ENCODE results near the gene RIMKLA. TPM values are rescaled to one million over a fixed set of nuclear protein-coding genes. Genes with fewer than 3 reads are reported as not detected.
A peak's percentile ranks its signal among the peaks of the same experiment; 100 is the strongest.

The RIMKLA gene
- total RNA-seq, 2 experiments from 2014 or later, result 9.8 to 10.3 TPM

- Mint-ChIP-seq H3K9me3 (no peaks in the 10 kb centered on the region), H3K27ac (no peak overlapping the region), H3K4me1 (ENCODE audit: low read depth) (peaks cover 4% of the 10 kb centered on the region), H3K36me3 (ENCODE audit: low read depth) (peaks cover 3% of the 10 kb centered on the region), H3K27me3 (peaks cover 29% of the 10 kb centered on the region), H3K4me3 (no peak overlapping the region)
- ChIA-PET CTCF (interaction anchor here (0.7 kb wide), 1 partner anchor 14 kb away, joined by 3 read pairs; no protein-coding TSS in a partner anchor), POLR2A (interaction anchor here (0.6 kb wide), 1 partner anchor 197 kb away, joined by 3 read pairs; no protein-coding TSS in a partner anchor)
- TF ChIP-seq CTCF (IDR thresholded peaks at IDR 0.05), result no peak
- DNase-seq, result no peak
- no peak for ATAC-seq
- intact Hi-C loops (cut with micrococcal nuclease), result no loop called here
These were observed 4.7 kb downstream of the RIMKLA start for GRCh38 chr1:42385283-42385682.

GRCh38 chr1:42386051-42386450 is 5.5 kb downstream of the RIMKLA start:
- peaks cover 29% of the 10 kb centered on the region for H3K27me3 Mint-ChIP-seq
- no peak for TF ChIP-seq CTCF (IDR thresholded peaks at IDR 0.05)
- H3K27ac Mint-ChIP-seq, result no peak overlapping the region
- no peaks in the 10 kb centered on the region for H3K9me3 Mint-ChIP-seq
- H3K4me1 Mint-ChIP-seq (ENCODE audit: low read depth), result peaks cover 4% of the 10 kb centered on the region
- H3K4me3 Mint-ChIP-seq, result no peak overlapping the region
- DNase-seq (no peak), ATAC-seq (no peak)
- intact Hi-C loops (cut with micrococcal nuclease), result no loop called here
- CTCF ChIA-PET, result interaction anchor here (0.7 kb wide), 1 partner anchor 15 kb away, joined by 3 read pairs; no protein-coding TSS in a partner anchor
- POLR2A ChIA-PET, result no interaction called here
- H3K36me3 Mint-ChIP-seq (ENCODE audit: low read depth), result peaks cover 3% of the 10 kb centered on the region

- H3K36me3 Mint-ChIP-seq (ENCODE audit: low read depth), result no peaks in the 10 kb centered on the region
- TF ChIP-seq CTCF (IDR thresholded peaks at IDR 0.05), result no peak
- POLR2A ChIA-PET, result no interaction called here
- H3K9me3 Mint-ChIP-seq, result no peaks in the 10 kb centered on the region
- H3K27ac Mint-ChIP-seq, result no peak overlapping the region
- peaks cover 7% of the 10 kb centered on the region for H3K4me1 Mint-ChIP-seq (ENCODE audit: low read depth)
- no peak overlapping the region for H3K4me3 Mint-ChIP-seq
- DNase-seq (no peak), ATAC-seq (no peak)
- H3K27me3 Mint-ChIP-seq, result peaks cover 7% of the 10 kb centered on the region
- intact Hi-C loops (cut with micrococcal nuclease), result no loop called here
- CTCF ChIA-PET, result interaction anchor here (1.3 kb wide), 1 partner anchor 24 kb away, joined by 3 read pairs; no protein-coding TSS in a partner anchor
These were observed 11.7 kb downstream of the RIMKLA start for GRCh38 chr1:42392255-42392654.

GRCh38 chr1:42392967-42393848 is 12.6 kb downstream of the RIMKLA start:
- intact Hi-C loops (cut with micrococcal nuclease), result no loop called here
- Mint-ChIP-seq H3K36me3 (ENCODE audit: low read depth) (no peaks in the 10 kb centered on the region), H3K27ac (no peak overlapping the region), H3K4me3 (no peak overlapping the region), H3K4me1 (ENCODE audit: low read depth) (peaks cover 7% of the 10 kb centered on the region), H3K27me3 (peaks cover 4% of the 10 kb centered on the region), H3K9me3 (no peaks in the 10 kb centered on the region)
- ChIA-PET CTCF (interaction anchor here (1.3 kb wide), 1 partner anchor 23 kb away, joined by 3 read pairs; no protein-coding TSS in a partner anchor), POLR2A (no interaction called here)
- ATAC-seq, result peak; percentile 47
- TF ChIP-seq CTCF (IDR thresholded peaks at IDR 0.05), result no peak
- DNase-seq, result no peak
